Upper lobe of right lung (tissue), 1 donor: ENCODE measurements around the gene PCSK5. TPM values are rescaled to one million over a fixed set of nuclear protein-coding genes. Genes with fewer than 3 reads are reported as not detected.

ENCODE experiments used
- ATAC-seq: fragments of 200-7000 bp; cut with Tn5 transposase; one replicate; pipeline ENCODE4 v1.9.1; 2020; ENCODE audit warnings: mild to moderate bottlenecking, moderate library complexity
- DNase-seq: peaks from one replicate; pipeline ENCODE4 v3.0.0-alpha.2; 2020
- H3K27ac ChIP-seq: fragments of 200-600 bp; one replicate; pipeline ENCODE4 v1.8.0; 2022
- H3K27me3 ChIP-seq: fragments of 200-600 bp; one replicate; pipeline ENCODE4 v1.8.0; 2022; ENCODE audit warnings: mild to moderate bottlenecking
- H3K36me3 ChIP-seq: fragments of 200-600 bp; one replicate; pipeline ENCODE4 v1.8.0; 2022
- H3K4me1 ChIP-seq: fragments of 200-600 bp; one replicate; pipeline ENCODE4 v1.8.0; 2022
- H3K4me3 ChIP-seq: fragments of 200-600 bp; one replicate; pipeline ENCODE4 v1.8.0; 2022; ENCODE audit warnings: mild to moderate bottlenecking
- H3K9me3 ChIP-seq: fragments of 200-600 bp; one replicate; pipeline ENCODE4 v1.8.0; 2022
- intact Hi-C: fragments of 100-400 bp; cut with DNase I; formaldehyde crosslinking; loops from one replicate; pipeline ENCODE4 v1.11.0; 2022
- total RNA-seq: library from RNA; stranded (reverse); fragmentation: NEBNext Ultra II Directional; extraction: Animal tissue kit (Norgen Biotek cat#: 25700); gene quantifications from one replicate; pipeline ENCODE4 v1.2.1, GENCODE V29; 2021
- TF ChIP-seq, protein P1 (sequence below): fragments of 200-600 bp; IDR thresholded peaks from one replicate; pipeline ENCODE4 v1.8.0; 2022; ENCODE audit warnings: antibody characterized with exemption
- donor health status: DM: no; HTN: yes; CAD: no; lungs with severe emphysema.

PCSK5 gene
- total RNA-seq, 1 donor from 2014 or later: 18.1 TPM

DNA sequence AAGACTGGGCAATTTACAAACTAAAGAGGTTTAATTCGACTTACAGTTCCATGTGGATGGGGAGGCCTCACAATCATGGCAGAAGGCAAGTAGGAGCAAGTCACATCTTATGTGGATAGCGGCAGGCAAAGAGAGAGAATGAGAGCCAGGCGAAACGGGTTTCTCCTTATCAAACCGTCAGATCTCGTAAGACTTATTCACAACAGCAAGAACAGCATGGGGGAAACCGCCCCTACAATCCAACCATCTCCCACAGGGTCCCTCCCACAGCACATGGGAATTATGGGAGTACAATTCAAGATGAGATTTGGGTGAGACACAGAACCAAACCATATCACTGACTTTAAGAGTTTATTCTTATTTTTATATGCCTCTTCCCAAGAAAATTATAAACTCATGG lies 443.5 kb downstream of the PCSK5 start:
- no peak for ATAC-seq

DNA sequence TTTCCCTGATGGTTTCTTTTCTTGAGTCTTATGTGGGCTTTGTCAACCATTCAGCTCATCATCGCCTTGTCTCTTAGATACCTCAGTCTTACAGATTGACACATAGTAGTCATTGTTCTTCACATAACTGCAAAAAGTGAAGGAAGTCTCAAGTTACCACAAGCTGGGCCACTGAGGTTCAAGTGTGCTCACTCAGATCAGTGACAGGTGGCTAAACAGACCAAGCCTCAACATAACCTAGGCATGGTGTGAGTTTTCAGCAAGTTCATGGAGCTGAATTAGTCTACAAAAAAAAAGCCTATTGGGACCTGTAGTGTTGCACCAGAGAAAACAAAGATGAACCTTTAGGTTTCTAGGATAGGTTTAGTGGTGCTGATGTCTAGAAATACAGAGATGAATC lies 445.6 kb downstream of the PCSK5 start:
- intact Hi-C loops: no loop called here

More for the DNA sequence above, 443.5 kb downstream of the PCSK5 start:
- Histone ChIP-seq H3K4me1 (no peaks in the 10 kb centered on the region), H3K27me3 (no peaks in the 10 kb centered on the region), H3K9me3 (no peaks in the 10 kb centered on the region), H3K36me3 (no peaks in the 10 kb centered on the region), H3K4me3 (no peak overlapping the region), H3K27ac (no peak overlapping the region)
- TF ChIP-seq, protein P1, sequence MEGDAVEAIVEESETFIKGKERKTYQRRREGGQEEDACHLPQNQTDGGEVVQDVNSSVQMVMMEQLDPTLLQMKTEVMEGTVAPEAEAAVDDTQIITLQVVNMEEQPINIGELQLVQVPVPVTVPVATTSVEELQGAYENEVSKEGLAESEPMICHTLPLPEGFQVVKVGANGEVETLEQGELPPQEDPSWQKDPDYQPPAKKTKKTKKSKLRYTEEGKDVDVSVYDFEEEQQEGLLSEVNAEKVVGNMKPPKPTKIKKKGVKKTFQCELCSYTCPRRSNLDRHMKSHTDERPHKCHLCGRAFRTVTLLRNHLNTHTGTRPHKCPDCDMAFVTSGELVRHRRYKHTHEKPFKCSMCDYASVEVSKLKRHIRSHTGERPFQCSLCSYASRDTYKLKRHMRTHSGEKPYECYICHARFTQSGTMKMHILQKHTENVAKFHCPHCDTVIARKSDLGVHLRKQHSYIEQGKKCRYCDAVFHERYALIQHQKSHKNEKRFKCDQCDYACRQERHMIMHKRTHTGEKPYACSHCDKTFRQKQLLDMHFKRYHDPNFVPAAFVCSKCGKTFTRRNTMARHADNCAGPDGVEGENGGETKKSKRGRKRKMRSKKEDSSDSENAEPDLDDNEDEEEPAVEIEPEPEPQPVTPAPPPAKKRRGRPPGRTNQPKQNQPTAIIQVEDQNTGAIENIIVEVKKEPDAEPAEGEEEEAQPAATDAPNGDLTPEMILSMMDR: no peak
- no peak for DNase-seq
- intact Hi-C loops: no loop called here

DNA sequence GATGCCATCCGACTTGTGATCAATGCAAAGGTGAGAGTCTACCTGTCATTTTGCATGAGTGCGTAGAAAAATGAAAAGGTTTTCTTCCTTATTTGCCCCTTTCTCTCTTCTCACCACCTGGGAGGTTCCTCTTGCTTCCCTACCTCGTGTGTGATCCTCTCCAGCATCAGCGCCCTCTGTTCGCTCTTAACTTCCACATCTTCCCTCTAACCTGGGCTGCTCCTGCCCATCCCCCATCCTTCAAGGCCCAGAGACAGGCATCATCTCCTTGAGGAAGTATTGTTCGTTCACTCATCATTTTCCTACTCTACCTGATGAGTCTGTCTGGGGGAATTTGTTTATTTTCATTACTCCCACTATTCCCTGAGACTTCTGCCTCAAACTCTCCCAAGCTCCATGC lies 447.9 kb downstream of the PCSK5 start:
- Histone ChIP-seq H3K27me3 (no peaks in the 10 kb centered on the region), H3K9me3 (no peaks in the 10 kb centered on the region), H3K27ac (no peak overlapping the region), H3K36me3 (no peaks in the 10 kb centered on the region), H3K4me1 (no peaks in the 10 kb centered on the region), H3K4me3 (no peak overlapping the region)
- TF ChIP-seq, protein P1: no peak
- intact Hi-C loops: no loop called here
- DNase-seq: no peak
- no peak for ATAC-seq

More for the DNA sequence above, 445.6 kb downstream of the PCSK5 start:
- H3K27ac ChIP-seq: no peak overlapping the region
- H3K4me1 ChIP-seq: no peaks in the 10 kb centered on the region
- H3K27me3 ChIP-seq: no peaks in the 10 kb centered on the region
- H3K36me3 ChIP-seq: no peaks in the 10 kb centered on the region
- TF ChIP-seq, protein P1: no peak
- ATAC-seq (no peak), DNase-seq (no peak)
- no peaks in the 10 kb centered on the region for H3K9me3 ChIP-seq
- no peak overlapping the region for H3K4me3 ChIP-seq

DNA sequence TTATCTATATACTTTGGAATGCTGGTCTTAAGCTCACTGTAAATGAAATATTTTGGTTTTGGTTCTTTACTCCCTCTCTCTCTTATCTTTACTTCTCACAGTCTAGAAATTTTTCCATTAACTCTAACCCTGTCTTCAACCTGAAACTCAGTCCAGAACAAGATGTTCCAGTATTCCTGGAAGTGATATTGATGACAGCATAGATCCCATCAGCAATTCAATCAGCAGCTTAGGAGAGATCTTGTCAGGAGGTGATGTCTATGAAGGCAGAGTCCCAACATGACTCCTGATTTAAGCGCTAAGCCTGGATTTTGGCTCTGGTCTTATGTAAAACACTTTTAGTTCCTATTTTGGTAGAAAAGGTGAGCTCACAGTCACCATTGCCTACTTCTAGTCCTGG lies 451.1 kb downstream of the PCSK5 start:
- DNase-seq (no peak), ATAC-seq (no peak)
- intact Hi-C loops: no loop called here
- TF ChIP-seq, protein P1: no peak
- H3K4me1 ChIP-seq: no peaks in the 10 kb centered on the region
- no peak overlapping the region for H3K4me3 ChIP-seq
- H3K27me3 ChIP-seq: no peaks in the 10 kb centered on the region
- H3K27ac ChIP-seq: no peak overlapping the region
- no peaks in the 10 kb centered on the region for H3K9me3 ChIP-seq
- H3K36me3 ChIP-seq: no peaks in the 10 kb centered on the region

DNA sequence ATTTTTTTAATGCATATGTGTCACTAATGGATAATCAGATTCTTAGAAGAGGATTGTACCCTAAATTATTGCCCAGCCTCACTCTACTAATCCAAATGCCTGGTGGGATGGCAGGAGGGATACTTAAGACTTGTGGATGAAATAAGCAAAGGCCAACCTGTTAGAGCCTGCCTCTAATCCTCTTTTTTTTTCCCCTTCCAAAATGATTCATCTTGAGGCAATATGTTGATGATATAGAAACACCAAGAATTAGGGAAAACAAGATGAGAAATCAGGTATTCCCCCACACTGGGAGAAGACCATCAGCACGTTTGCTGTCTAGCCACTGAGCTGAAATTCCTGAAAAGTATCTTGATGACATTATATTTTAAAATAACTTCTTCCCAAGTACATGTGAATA lies 451.7 kb downstream of the PCSK5 start:
- no peaks in the 10 kb centered on the region for H3K36me3 ChIP-seq
- no peak overlapping the region for H3K27ac ChIP-seq
- no peak for DNase-seq
- intact Hi-C loops: no loop called here
- no peaks in the 10 kb centered on the region for H3K4me1 ChIP-seq
- H3K4me3 ChIP-seq: no peak overlapping the region
- H3K27me3 ChIP-seq: no peaks in the 10 kb centered on the region
- TF ChIP-seq, protein P1: no peak
- ATAC-seq: no peak
- H3K9me3 ChIP-seq: no peaks in the 10 kb centered on the region

DNA sequence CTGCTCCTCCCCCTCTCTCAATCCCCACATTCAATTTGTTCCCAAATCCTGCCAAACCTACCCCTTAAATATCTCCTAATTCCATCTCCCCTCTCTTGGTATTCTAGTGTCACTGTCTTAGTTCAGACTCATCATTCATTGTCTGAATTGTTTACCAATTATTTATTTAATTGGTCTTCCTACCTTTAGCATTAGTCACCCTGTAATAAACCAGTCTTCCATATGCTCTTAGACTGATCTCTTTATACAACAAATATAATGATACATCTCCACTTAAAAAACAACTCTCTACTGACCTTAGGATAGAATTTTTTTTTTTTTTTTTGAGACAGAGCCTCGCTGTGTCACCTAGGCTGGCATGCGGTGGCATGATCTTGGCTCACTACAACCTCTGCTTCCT lies 452.4 kb downstream of the PCSK5 start:
- Histone ChIP-seq H3K27me3 (no peaks in the 10 kb centered on the region), H3K4me1 (no peaks in the 10 kb centered on the region), H3K4me3 (no peak overlapping the region), H3K27ac (no peak overlapping the region), H3K36me3 (no peaks in the 10 kb centered on the region), H3K9me3 (no peaks in the 10 kb centered on the region)
- TF ChIP-seq, protein P1: no peak
- no peak for DNase-seq
- intact Hi-C loops: no loop called here
- ATAC-seq: no peak
